NK-92 treated with Interleukin-12 subunit alpha and Interleukin-12 subunit beta, amount 100 ng/mL, for 24 hours (cell line): Measurements from ENCODE around the gene CAP1.
"Not testable (repeated sequence)": the region's sequence is repeated elsewhere in the genome, so short reads cannot be mapped to it uniquely, and the experiment has no call there.

Experiments used
- DNase-seq: peaks from one replicate; lab custom pipeline; 2025; lab: John Stamatoyannopoulos, UW

CAP1 gene

DNA sequence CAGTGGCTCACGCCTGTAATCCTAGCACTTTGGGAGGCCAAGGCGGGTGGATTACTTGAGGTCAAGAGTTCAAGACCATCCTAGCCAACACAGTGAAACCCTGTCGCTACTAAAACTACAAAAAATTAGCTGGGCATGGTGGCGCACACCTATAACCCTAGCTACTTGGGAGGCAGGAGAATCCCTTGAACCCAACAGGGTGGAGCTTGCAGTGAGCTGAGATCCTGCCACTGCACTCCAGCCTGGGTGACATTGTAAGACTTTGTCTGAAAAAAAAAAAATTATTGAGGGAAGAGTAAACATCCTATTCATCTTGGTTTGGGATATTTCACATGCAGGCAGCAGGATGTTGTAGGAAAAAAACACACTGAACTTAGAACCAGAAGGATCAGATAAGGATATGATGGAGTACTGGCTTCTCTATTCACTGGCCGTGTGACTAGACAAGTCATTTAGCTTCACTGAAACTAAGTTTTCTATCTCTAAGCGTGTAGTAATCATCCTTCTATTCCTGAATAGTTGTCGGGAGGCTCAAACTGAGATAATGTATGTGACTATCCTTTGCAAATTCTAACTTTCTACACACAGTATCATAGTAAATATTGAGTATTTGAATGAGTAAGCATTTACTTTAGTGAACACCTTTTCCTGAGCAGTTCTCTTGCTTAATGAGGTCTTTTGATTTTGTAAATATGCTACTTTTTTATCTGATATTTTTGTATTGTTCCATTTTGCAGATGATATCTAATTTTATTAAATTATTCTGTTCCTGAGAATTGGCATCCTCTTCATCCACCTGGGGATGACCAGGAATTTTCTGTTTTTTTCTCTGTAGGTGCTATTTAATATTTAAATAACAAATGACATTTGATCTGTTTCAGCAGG lies 18.2 kb downstream of the CAP1 start:
- no peak for DNase-seq

DNA sequence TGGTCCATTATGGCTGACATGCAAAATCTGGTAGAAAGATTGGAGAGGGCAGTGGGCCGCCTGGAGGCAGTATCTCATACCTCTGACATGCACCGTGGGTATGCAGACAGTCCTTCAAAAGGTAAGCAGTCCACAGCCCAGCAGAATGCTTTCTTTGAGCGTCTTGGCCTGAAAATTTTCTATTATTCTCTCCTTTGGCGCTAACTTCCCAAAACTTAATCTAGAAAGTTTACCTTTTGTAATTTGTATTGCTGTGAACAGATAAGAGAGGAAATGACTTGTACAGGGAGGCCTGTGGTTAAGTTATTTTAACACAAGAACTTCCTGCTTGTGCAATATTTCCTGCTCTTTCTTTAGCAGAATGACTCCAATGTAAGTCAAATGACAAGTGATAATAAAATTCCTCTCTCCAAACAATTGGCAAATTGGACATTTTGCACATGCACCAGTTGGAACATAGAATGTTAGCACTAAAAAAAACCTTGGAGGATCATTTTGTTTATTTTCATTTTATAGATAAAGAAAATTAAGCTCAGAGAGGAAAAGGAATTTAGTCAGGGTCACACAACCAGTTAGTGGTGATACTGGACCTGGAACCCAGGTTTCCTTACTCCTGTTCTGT lies 18.9 kb downstream of the CAP1 start:
- peak; percentile 12 for DNase-seq

DNA sequence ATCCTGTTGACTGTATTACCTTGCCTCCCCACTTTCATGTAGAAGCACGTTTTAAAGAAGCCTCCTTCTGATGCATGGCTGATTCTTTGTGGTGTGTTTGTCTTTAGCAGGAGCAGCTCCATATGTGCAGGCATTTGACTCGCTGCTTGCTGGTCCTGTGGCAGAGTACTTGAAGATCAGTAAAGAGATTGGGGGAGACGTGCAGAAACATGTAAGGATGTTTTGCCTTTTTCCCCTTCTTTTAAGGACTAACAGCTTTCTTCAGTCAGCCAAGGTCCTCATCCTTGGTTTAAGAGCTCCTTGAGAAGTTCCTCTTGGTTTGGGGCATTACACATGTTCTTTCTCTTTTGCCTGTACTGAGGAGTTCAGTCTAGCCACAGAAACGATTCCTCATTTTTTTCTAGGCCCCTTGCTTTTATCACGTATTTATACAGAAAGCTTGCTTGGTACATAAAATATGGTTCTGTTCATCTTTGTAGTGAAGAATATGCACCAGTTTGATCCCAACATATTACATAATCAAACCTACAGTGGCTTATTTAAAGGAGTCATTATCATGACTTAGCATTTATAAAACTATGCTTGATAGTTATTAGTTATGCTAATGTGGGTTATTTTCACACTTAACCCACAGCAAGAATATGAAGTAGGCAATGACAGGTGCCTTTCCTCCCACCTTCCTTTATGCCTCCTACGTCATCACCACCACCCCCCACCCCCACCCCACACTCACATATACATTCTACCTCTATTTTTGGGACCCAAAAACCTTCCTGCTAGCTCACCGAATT lies 19.6 kb downstream of the CAP1 start:
- peak; percentile 36 for DNase-seq

DNA sequence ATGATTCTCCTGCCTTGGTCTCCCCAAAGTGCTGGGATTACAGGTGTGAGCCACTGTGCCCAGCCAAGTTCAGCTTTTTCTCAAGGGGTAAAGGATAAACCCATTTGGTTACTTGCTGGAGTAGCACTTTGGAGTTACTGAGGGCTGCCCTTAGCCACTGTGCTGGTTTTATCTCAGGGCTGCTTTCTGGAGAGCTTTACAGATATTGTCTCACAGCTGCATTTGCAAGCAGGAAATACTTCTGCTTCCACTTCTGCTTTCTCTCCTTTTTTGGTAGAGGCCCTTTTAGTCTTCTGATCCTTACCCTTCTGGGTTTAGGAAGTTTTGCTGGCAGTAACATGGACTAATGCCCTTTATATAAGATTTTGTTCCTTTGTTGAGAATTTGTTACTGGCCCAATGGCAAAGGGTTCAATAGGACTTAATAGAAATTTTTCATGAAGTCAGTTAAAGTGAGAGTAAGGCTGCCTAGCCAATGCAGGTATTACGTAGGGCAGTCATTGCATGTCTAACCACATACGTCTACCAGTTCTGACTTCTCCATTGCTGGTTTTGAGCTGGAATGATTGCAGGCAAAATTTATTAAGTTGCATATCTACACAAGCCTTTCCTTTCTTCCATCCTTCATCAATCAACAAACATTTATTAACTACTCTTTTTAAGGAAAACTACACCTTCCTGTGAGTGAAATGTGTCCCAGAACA lies 24.4 kb downstream of the CAP1 start:
- DNase-seq, result no peak

DNA sequence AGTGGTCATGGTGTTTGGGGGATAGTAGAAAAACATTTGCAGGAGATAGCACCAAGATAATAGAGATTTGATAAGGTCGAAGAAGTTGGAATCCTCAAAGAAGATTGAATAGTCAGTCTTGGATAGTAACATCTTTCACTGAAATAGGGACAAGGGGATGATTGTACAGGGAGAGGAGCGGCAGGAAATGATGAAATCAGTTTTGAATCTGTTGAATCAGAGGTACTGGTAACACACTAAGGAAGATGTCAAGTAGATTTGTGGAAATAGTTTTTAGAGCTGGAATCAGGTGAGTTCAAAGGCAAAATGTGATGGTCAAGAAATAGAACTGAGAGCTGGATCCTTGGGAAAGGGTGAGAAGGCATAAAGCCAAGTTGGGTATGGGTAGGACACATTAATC lies 26.5 kb downstream of the CAP1 start:
- DNase-seq, result no peak

DNA sequence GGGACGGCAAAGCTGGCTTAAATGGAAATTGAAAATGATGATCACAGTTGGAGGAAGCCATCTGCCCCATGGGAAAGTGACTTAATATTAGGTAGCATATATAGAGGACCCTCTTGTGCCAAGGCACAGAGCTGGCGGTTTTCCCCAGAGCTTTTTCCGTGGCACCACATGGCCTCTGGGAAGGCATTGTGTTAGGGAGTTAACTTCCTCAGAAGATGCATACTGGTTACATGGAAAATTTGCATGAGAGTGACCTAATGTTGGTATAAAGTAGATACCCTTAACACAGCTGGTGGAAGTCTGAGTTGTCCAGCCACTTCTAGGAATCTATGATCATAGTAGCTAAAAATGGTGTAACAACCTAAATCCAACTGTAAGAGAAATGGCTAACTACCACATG lies 27.3 kb downstream of the CAP1 start:
- DNase-seq, result no peak

DNA sequence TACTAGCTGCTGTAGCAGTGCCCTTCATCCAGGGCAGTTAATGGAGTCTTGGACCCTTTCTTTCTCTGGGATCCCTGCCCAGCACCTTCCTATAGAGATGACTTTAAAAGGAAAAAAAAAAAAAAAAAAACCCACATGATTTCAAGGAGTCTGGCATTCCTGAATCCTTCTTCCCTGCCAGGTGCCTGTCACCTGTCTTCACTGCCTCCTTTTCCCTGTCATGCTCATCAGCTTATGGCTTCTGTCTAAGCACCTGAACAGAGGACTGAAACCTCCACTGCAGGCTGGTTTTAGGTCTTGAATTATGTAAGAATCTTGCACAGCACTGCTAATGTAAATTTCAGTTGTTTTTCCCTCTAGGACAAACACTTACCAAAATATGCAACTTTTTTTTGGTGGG lies 31.6 kb downstream of the CAP1 start:
- no peak for DNase-seq

DNA sequence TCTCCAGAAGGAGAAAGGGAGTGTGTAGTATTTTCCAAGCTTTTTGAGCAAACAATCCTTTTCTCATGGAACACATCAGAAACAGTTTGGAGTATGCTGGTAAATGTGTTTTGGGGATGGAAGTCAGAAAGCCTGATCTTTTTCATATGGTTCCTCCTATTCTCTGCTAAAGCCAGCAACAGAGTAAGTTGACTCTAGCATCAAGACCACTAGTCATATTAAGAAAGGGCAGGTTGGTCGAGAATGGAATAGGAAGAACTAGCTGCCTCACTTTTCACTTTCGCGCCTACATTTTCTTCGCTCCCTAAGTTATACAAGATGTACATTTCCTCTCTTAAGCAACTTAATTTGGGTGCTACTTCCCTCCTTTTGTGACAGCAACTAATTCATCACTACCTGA lies 32.5 kb downstream of the CAP1 start:
- DNase-seq, result no peak

DNA sequence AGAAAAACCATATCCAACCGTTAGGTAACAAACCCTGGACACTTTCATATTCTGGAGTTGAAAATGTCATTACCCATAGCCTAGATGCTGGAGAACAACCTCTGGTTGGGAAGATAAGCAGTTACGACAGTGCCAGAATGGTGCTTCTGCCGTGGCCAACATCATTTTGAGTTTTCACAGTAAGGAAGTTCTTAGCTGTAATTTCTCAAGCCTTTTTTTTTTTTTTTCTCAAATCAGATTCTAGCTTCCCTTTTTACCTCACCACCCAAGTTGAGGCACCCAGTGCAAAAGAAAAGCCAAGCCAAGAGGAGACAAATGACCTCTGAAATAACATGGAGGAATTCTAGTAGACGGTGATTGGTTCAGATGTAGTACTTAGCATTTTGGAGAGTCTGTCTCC lies 34.7 kb downstream of the CAP1 start:
- DNase-seq, result no peak

DNA sequence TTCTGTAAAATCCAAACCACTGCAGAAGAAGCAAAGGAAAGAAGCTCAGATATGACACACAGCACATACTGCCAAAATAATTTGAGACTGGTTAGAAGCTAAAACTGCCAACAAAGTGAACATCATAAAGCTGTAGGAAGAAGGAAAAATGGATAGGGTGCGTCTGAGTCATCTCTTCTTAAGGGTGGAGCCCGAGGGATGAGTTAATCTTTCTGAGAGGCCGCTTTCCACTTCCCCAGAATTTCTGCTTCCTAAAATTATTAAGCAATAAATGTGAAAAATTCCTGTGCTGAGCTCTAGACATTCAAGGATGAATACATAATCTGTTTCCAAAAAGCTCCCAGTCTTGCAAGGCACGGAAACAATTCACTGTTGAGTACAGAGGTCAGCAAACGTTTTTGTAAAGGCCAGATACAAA lies 36.4 kb downstream of the CAP1 start:
- no peak for DNase-seq

DNA sequence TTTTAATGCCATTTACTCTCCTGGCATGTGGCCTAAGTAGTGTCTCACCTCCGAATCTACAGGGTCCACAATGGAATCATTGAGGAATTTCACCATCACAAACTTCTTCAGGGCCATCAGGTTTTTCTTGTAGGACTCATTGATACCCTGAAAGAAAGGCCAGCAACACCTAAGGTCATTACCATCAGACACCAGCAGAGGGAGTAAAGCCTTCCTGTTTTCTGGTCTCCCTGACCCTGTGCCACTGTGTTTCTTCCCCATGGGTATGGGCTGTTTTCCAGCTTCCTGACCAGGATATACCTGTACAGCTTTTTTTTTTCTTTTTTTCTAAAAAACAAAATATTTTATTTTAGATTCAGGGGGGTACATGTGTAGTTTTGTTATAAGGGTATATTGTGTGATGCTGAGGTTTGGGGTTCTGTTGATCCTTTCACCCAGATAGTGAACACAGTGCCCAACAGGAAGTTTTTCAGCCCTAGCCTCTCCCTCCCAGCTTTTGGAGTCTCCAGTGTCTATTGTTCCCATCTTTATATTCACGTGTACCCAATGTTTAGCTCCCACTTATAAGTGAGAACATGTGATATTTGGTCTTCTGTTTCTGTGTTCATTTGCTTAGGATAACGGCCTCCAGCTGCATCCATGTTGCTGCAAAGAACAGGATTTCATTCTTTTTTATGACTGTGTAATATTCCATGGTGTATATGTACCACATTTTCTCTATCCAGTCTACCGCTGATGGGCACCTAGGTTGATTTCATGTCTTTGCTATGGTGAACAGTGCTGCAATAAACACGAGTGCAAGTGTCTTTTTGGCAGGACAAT lies 38.2 kb downstream of the CAP1 start:
- peak; percentile 13 for DNase-seq

DNA sequence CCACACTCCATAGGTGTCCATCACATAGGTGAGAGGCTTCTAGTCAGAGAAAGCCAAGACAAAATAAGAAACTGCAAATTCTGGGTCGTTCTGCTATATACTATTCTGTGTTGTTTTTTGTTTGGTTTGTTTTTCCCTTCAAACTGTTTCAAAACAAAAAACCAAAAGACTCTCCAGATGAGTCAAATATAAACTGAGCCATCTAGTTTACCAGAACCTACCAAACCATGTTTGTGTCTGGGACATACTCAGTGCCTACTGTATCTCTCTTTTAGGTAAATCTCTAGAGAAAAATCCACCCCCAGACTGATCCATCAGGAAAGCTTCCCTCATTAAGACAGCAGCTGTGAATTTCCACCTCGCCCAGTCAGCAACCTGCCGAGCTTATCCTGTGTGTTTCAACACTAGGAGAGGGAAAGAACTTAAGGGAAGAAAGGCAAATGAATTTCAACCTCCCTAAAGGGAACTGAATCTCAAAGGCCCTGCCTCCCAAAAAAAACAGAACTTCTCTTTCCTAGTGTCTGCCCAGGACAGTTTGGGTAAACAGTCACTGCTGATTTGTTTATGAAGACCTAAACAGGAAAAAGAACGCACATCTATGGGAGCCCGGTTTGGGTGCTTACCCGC lies 39.4 kb downstream of the CAP1 start:
- DNase-seq, result no peak

DNA sequence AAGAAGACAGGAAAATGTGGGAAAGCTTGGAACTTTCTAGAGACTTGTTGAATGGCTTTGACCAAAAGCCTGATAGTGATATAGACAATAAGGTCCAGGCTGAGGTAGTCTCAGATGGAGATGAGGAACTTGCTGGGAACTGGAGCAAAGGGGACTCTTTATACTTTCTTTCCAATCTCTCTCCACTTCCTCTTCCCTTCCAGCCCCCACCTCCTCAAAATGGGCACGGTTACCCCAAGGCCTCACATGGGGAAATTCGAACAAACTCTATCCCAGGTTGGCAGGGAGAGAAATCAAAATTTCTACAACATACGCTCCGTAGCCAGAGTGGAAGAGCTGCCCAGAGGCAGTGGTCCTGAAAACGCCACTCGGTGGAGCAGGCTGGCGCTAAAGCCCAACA lies 41.3 kb downstream of the CAP1 start:
- no peak for DNase-seq

DNA sequence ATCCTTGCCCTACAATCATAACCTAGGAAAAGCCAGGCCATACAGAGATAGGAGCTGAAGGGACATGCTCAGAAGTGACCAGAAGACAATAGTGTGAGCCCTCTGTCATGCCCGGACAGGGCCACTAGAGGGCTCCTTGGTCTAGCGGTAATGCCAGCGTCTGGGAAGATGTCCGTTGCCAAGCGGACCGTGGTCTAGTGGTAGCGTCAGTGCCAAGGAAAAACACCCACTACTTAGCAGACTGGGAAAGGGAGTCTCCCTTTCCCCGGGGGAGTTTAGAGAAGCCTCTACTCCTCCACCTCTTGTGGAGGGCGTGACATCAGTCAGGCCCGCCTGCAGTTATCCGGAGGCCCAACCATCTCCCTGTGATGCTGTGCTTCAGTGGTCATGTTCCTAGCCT lies 44.2 kb downstream of the CAP1 start:
- DNase-seq, result not testable (repeated sequence)

DNA sequence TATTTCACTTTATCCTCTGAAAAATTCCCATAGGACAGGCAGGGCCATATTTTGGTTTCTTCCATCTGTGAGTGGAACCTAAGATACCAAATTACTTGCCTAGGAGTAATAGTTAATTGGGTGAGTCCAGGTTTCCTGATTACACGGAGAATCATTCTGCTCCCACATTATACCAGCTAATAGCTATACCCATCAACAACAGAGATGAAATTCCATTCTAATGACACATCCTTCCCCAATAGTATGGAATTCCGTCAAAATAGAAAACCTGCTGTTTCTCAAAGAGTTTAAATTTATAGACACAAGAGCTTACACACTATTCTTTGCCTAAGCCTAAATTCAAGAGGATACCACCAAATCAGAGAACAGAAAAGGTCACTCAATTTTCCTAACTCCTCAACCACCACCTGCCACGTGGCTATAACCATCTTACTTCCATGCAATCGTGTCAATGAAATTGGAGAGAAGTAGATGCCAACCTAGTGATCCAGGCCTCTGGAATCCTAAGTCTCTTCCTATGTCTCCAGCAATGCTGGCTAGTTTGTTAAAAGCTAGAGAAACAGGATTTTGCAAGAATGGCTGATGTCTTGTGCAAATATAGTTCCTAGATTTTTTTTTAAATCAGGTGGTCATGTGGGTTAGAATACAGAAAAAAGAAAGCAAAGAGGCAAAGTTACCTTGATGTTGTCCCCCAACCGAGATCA lies 50.3 kb downstream of the CAP1 start:
- DNase-seq, result no peak

DNA sequence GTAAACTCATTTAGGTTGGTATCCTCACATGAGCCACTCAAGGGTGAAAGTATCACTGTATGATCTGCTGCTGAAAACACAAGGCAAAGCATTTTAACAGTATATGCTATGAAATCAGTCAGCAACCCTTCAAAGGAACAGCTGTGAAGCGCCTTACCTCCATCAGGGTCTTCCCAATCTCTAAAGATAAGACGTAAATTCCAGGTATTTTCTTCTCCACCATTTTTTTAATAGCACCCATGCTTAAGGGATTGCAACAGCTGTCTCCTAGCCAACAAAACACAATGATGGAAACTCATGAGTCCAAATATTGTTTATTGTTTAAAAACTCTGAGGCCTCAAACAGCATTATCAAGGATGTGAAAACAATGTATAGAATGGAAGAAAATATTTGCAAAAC lies 51.7 kb downstream of the CAP1 start:
- no peak for DNase-seq

DNA sequence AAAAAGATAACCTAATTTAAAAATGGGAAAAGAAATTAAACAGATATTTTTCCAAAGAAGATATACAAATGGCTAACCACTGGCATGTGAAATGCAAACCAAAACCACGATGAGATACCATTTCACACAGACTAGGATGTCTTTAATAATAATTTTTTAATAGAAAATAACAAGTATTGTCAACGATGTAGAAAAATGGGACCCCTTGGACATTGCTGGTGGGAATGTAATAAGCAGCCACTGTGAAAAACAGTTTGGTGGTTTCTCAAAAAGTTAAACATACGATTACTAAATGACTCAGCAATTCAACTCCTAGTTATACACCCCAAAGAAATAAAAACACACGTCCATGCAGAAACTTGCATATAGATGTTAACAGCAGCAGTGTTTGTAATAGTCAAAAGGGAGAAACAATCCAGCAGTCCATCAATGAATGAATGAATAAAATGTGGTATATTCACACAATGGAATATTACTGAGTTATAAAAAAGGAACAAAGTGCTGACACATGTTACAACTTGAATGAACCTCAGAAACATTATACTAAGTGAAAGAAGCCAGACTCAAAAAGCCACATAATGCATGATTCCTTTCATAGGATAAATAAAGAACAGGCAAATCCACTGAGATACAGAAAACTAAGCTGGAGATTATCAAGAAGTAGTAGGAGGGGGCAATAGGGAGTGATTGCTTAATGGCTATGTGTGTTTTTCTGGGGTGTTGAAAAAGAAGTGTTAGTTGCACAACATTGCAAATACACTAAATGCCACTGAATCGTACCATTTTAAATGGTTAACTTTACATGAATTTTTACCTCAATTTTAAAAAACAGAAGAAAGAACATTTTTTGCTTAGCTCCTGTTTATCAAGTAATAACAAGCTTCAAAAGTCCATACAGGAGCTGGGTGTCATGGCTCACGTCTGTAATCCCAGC lies 52.4 kb downstream of the CAP1 start:
- DNase-seq, result no peak

DNA sequence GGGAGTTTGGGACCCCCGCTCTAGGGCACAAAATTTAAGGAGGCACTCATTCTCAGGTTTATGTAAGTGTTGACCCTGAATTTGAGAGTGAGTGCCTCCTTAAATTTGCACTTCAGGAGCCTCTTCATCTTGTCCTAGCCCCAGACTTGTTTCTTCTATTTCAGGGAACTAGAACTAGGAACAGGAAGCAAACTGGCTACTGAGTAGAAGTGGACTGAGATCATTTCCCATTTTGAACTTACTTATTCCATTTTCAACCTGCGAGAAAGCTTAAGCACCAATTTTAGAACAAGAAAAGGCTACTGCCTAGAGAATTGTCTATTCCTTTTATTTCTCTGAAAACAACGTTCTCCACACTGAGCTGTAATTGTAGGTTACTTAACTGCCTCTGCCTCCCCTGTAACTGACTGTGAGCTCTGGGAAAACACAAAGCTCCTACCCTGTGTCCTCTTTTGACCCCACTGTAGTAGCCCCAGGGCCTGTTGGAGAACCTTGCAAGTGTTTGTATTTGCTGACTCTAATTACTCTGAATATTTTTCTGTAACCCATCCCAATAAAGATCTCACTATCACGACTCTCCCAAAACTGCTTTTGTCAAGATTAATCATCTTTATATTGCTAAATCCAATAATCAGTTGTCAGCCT lies 54.1 kb downstream of the CAP1 start:
- DNase-seq, result no peak

DNA sequence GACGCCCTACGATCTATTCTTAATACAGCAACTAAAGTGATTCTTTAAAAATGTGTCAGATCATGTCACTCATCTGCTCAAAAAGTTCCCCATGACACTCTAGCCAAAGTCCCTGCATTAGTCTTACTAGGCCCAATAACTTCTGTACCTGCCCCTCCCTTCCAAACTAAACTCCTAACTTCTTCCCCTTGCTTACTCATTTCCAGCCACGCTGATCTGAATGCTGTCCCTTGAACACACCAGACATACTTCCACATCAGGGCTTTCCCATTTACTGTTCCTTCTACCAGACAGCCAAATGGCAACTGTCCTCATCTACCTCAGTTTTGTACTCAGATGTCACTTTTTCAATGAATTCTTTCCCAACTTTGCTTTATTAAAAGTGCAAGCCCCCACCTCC lies 55.3 kb downstream of the CAP1 start:
- no peak for DNase-seq
